Mucosa of descending colon (tissue), 3 donors: ENCODE data around the gene TNFRSF6B. TPM values are rescaled to one million over a fixed set of nuclear protein-coding genes. Genes with fewer than 3 reads are reported as not detected.
A peak's percentile ranks its signal among the peaks of the same experiment; 100 is the strongest.

Source experiments
- ATAC-seq: fragments of 200-7000 bp; cut with Tn5 transposase; one replicate; pipeline ENCODE4 v1.9.1; 2020; ENCODE audit warnings: mild to moderate bottlenecking, moderate library complexity
- DNase-seq, 3 donors: peaks; one replicate each; pipeline ENCODE4 v3.0.0-alpha.2; 2020
- H3K36me3 ChIP-seq: fragments of 200-600 bp; one replicate; pipeline ENCODE4 v1.8.0; 2021; ENCODE audit warnings: low read depth, mild to moderate bottlenecking
- H3K4me1 ChIP-seq: fragments of 200-600 bp; one replicate; pipeline ENCODE4 v1.8.0; 2021; ENCODE audit warnings: low read depth, mild to moderate bottlenecking
- H3K4me3 ChIP-seq: fragments of 200-600 bp; one replicate; pipeline ENCODE4 v1.8.0; 2021; ENCODE audit warnings: mild to moderate bottlenecking
- H3K9me3 ChIP-seq: fragments of 200-600 bp; one replicate; pipeline ENCODE4 v1.8.0; 2021; ENCODE audit warnings: mild to moderate bottlenecking
- CTCF ChIP-seq: fragments of 200-600 bp; IDR thresholded peaks from one replicate; pipeline ENCODE4 v1.8.0; 2022; ENCODE audit warnings: antibody characterized with exemption, mild to moderate bottlenecking
- intact Hi-C, 2 donors: fragments of 100-400 bp; cut with DNase I in 1 of 2; cut with micrococcal nuclease in 1 of 2; formaldehyde crosslinking; loops; one replicate each; pipeline versions ENCODE4 v1.11.0 to v1.11.1; 2022; cut with DNase I, micrococcal nuclease
- total RNA-seq, 3 donors: library from RNA; stranded (reverse); fragmentation: NEBNext Ultra II Directional in 2 of 3; extraction: Animal tissue kit (Norgen Biotek cat#: 25700) in 2 of 3; gene quantifications; one replicate each; pipeline versions ENCODE4 v1.2.1 to v1.2.4, GENCODE V29; 2021 to 2023
- donor health status: DM: no; HTN: no; CAD: no; lungs with moderate emphysema.
- donor health status: DM: no; HTN: no; CAD: no.
- donor health status: DM: no; HTN: yes; CAD: no.

The TNFRSF6B gene
- total RNA-seq, 3 donors from 2014 or later: 19.7 TPM; not detected in 2

- H3K9me3 ChIP-seq: no peaks in the 10 kb centered on the region
- ATAC-seq (no peak), DNase-seq (peak in 1 of 3 donors; percentile 31)
- no peak overlapping the region for H3K4me3 ChIP-seq
- H3K36me3 ChIP-seq: peaks cover 3% of the 10 kb centered on the region
- intact Hi-C loops: no loop called here
- H3K4me1 ChIP-seq: peaks cover 9% of the 10 kb centered on the region
- no peak for TF ChIP-seq CTCF
These were observed 49.0 kb downstream of the TNFRSF6B start for GRCh38 chr20:63745424-63745805.

GRCh38 chr20:63745961-63746731 lies 49.7 kb downstream of the TNFRSF6B start:
- intact Hi-C loops: no loop called here
- TF ChIP-seq CTCF: no peak
- ATAC-seq: no peak
- Histone ChIP-seq H3K36me3 (peaks cover 3% of the 10 kb centered on the region), H3K4me3 (no peak overlapping the region), H3K9me3 (no peaks in the 10 kb centered on the region), H3K4me1 (peaks cover 3% of the 10 kb centered on the region)
- no peak for DNase-seq

GRCh38 chr20:63746751-63747315 lies 50.4 kb downstream of the TNFRSF6B start:
- Histone ChIP-seq H3K4me3 (no peak overlapping the region), H3K36me3 (peaks cover 3% of the 10 kb centered on the region), H3K9me3 (no peaks in the 10 kb centered on the region), H3K4me1 (no peaks in the 10 kb centered on the region)
- peak in 1 of 3 donors; percentile 54 for DNase-seq
- TF ChIP-seq CTCF: no peak
- no peak for ATAC-seq
- intact Hi-C loops: no loop called here

- Histone ChIP-seq H3K9me3 (no peaks in the 10 kb centered on the region), H3K36me3 (peaks cover 3% of the 10 kb centered on the region), H3K4me3 (no peak overlapping the region), H3K4me1 (no peaks in the 10 kb centered on the region)
- ATAC-seq (no peak), DNase-seq (peak in 1 of 3 donors; percentile 40)
- intact Hi-C loops: no loop called here
- TF ChIP-seq CTCF: no peak
These were observed 51.2 kb downstream of the TNFRSF6B start for GRCh38 chr20:63747622-63748069.

Other genes starting within 250 kb of the TNFRSF6B start
- 1 to 10 TPM in 1 of 3 donors, not detected in 2; 1.4 TPM for gene KCNQ2, start 224.0 kb upstream of the TNFRSF6B start, total RNA-seq
- gene EEF1A2, start 197.6 kb upstream of the TNFRSF6B start, total RNA-seq: 10 to 100 TPM in 1 of 3 donors, 1 to 10 TPM in 2; 1.3 to 15.0 (median 2.7) TPM
- 100 to 1,000 TPM; 263 to 672 (median 537) TPM for gene PPDPF, start 175.9 kb upstream of the TNFRSF6B start, total RNA-seq
- gene PTK6, start 159.3 kb upstream of the TNFRSF6B start, total RNA-seq: 10 to 100 TPM; 39.5 to 91.7 (median 87.1) TPM
- gene SRMS, start 148.9 kb upstream of the TNFRSF6B start, total RNA-seq: under 1 TPM; 0.25 to 0.52 (median 0.27) TPM
- gene FNDC11, start 142.5 kb upstream of the TNFRSF6B start, total RNA-seq: under 1 TPM in 2 of 3 donors, not detected in 1; 0.19 to 0.25 TPM
- gene HELZ2, start 122.4 kb upstream of the TNFRSF6B start, total RNA-seq: 10 to 100 TPM; 35.4 to 49.3 (median 36.2) TPM
- gene GMEB2, start 69.6 kb upstream of the TNFRSF6B start, total RNA-seq: 10 to 100 TPM; 10.3 to 12.8 (median 11.4) TPM
- 10 to 100 TPM in 1 of 3 donors, 1 to 10 TPM in 2; 2.7 to 19.7 (median 6.7) TPM for gene STMN3, start 43.2 kb upstream of the TNFRSF6B start, total RNA-seq
- gene RTEL1, start 38.3 kb upstream of the TNFRSF6B start, total RNA-seq: 10 to 100 TPM; 23.5 to 42.8 (median 34.2) TPM
- 10 to 100 TPM; 64.5 to 69.7 (median 68.6) TPM for gene ARFRP1, start 11.3 kb downstream of the TNFRSF6B start, total RNA-seq
- gene ZGPAT, start 11.4 kb downstream of the TNFRSF6B start, total RNA-seq: 10 to 100 TPM; 24.3 to 34.0 (median 31.7) TPM
- gene LIME1, start 40.0 kb downstream of the TNFRSF6B start, total RNA-seq: 10 to 100 TPM; 10.4 to 11.2 (median 10.8) TPM
- 10 to 100 TPM; 44.9 to 65.0 (median 50.6) TPM for gene SLC2A4RG, start 43.1 kb downstream of the TNFRSF6B start, total RNA-seq
- 1 to 10 TPM; 3.1 to 5.7 (median 3.3) TPM for gene ZBTB46, start 134.6 kb downstream of the TNFRSF6B start, total RNA-seq
- gene ABHD16B, start 164.8 kb downstream of the TNFRSF6B start, total RNA-seq: not detected
- 10 to 100 TPM; 48.7 to 71.7 (median 55.7) TPM for gene TPD52L2, start 168.6 kb downstream of the TNFRSF6B start, total RNA-seq
- 10 to 100 TPM; 57.5 to 65.9 (median 65.4) TPM for gene DNAJC5, start 198.5 kb downstream of the TNFRSF6B start, total RNA-seq